Stimulated activated naive CD8-positive, alpha-beta T cell treated with anti-CD3 and anti-CD28 coated beads, Interleukin-15, amount 100 ng/mL, for 72 hours (primary cell): ENCODE data around the gene GABRB1.

Source experiments
- ATAC-seq: fragments of 150-1000 bp; cut with Tn5 transposase; 2 replicates; pipeline ENCODE4 v1.10.0; 2021; ENCODE audit warnings: mild to moderate bottlenecking, moderate library complexity
- DNase-seq, 2 donors: peaks; one replicate each; pipeline ENCODE4 v3.0.0; 2021 to 2022
- H3K27ac Mint-ChIP-seq, 2 donors: one replicate each; pipeline ENCODE4 v1.8.0; 2022; ENCODE audit warnings: mild to moderate bottlenecking in 2 of 2, mixed read lengths in 2 of 2, moderate library complexity in 2 of 2
- H3K27me3 Mint-ChIP-seq: one replicate; pipeline ENCODE4 v1.8.0; 2022; ENCODE audit warnings: mixed read lengths
- H3K4me1 Mint-ChIP-seq: one replicate; pipeline ENCODE4 v1.8.0; 2022; ENCODE audit warnings: mild to moderate bottlenecking, mixed read lengths
- H3K4me3 Mint-ChIP-seq, 2 donors: one replicate each; pipeline ENCODE4 v1.8.0; 2022; ENCODE audit warnings: mild to moderate bottlenecking in 2 of 2, mixed read lengths in 2 of 2, moderate library complexity in 1 of 2
- H3K9me3 Mint-ChIP-seq, 2 donors: one replicate each; pipeline ENCODE4 v1.8.0; 2022; ENCODE audit warnings: mixed read lengths in 2 of 2

Gene GABRB1

GRCh38 chr4:47207555-47207954 is 176.2 kb downstream of the GABRB1 start:
- DNase-seq (no peak), ATAC-seq (no peak)
- Mint-ChIP-seq H3K27ac (no peak overlapping the region), H3K9me3 (no peaks in the 10 kb centered on the region), H3K4me1 (no peaks in the 10 kb centered on the region), H3K4me3 (no peak overlapping the region), H3K27me3 (peaks cover 5% of the 10 kb centered on the region)

- ATAC-seq = no peak
- Mint-ChIP-seq H3K27ac (no peak overlapping the region), H3K4me1 (no peaks in the 10 kb centered on the region), H3K9me3 (no peaks in the 10 kb centered on the region), H3K4me3 (no peak overlapping the region), H3K27me3 (peaks cover 3% of the 10 kb centered on the region)
- DNase-seq = no peak
Measured at GRCh38 chr4:47209833-47210232, 178.5 kb downstream of the GABRB1 start.

- H3K4me3 Mint-ChIP-seq = no peak overlapping the region
- no peaks in the 10 kb centered on the region for H3K9me3 Mint-ChIP-seq
- no peaks in the 10 kb centered on the region for H3K4me1 Mint-ChIP-seq
- no peak overlapping the region for H3K27ac Mint-ChIP-seq
- ATAC-seq (no peak), DNase-seq (no peak)
- no peaks in the 10 kb centered on the region for H3K27me3 Mint-ChIP-seq
Measured at GRCh38 chr4:47210828-47211227, 179.5 kb downstream of the GABRB1 start.

GRCh38 chr4:47213106-47213505 is 181.7 kb downstream of the GABRB1 start:
- Mint-ChIP-seq H3K4me3 (no peak overlapping the region), H3K4me1 (no peaks in the 10 kb centered on the region), H3K27me3 (no peaks in the 10 kb centered on the region), H3K9me3 (no peaks in the 10 kb centered on the region), H3K27ac (no peak overlapping the region)
- no peak for DNase-seq
- no peak for ATAC-seq

- ATAC-seq (no peak), DNase-seq (no peak)
- Mint-ChIP-seq H3K27me3 (no peaks in the 10 kb centered on the region), H3K9me3 (no peaks in the 10 kb centered on the region), H3K27ac (no peak overlapping the region), H3K4me3 (no peak overlapping the region), H3K4me1 (no peaks in the 10 kb centered on the region)
Measured at GRCh38 chr4:47213539-47213938, 182.2 kb downstream of the GABRB1 start.

- DNase-seq = no peak
- no peaks in the 10 kb centered on the region for H3K4me1 Mint-ChIP-seq
- no peak for ATAC-seq
- H3K27me3 Mint-ChIP-seq = no peaks in the 10 kb centered on the region
- H3K9me3 Mint-ChIP-seq = no peaks in the 10 kb centered on the region
- H3K27ac Mint-ChIP-seq = no peak overlapping the region
- H3K4me3 Mint-ChIP-seq = no peak overlapping the region
Measured at GRCh38 chr4:47213971-47214370, 182.6 kb downstream of the GABRB1 start.

GRCh38 chr4:47215759-47216158 is 184.4 kb downstream of the GABRB1 start:
- Mint-ChIP-seq H3K4me3 (no peak overlapping the region), H3K27me3 (peaks cover 14% of the 10 kb centered on the region)

GRCh38 chr4:47217291-47217690 is 185.9 kb downstream of the GABRB1 start:
- Mint-ChIP-seq H3K9me3 (no peaks in the 10 kb centered on the region), H3K27me3 (peaks cover 14% of the 10 kb centered on the region), H3K4me1 (no peaks in the 10 kb centered on the region), H3K27ac (no peak overlapping the region), H3K4me3 (no peak overlapping the region)
- ATAC-seq = no peak
- no peak for DNase-seq

More at GRCh38 chr4:47215759-47216158, 184.4 kb downstream of the GABRB1 start:
- no peaks in the 10 kb centered on the region for H3K4me1 Mint-ChIP-seq
- DNase-seq (no peak), ATAC-seq (no peak)
- H3K27ac Mint-ChIP-seq = no peak overlapping the region
- no peaks in the 10 kb centered on the region for H3K9me3 Mint-ChIP-seq

- H3K27ac Mint-ChIP-seq = no peak overlapping the region
- no peak overlapping the region for H3K4me3 Mint-ChIP-seq
- no peak for ATAC-seq
- no peaks in the 10 kb centered on the region for H3K9me3 Mint-ChIP-seq
- H3K4me1 Mint-ChIP-seq = no peaks in the 10 kb centered on the region
- H3K27me3 Mint-ChIP-seq = peaks cover 14% of the 10 kb centered on the region
- DNase-seq = no peak
Measured at GRCh38 chr4:47217884-47218283, 186.5 kb downstream of the GABRB1 start.

- no peak overlapping the region for H3K27ac Mint-ChIP-seq
- peaks cover 14% of the 10 kb centered on the region for H3K27me3 Mint-ChIP-seq
- H3K9me3 Mint-ChIP-seq = no peaks in the 10 kb centered on the region
- DNase-seq = no peak
- no peaks in the 10 kb centered on the region for H3K4me1 Mint-ChIP-seq
- H3K4me3 Mint-ChIP-seq = no peak overlapping the region
- no peak for ATAC-seq
Measured at GRCh38 chr4:47218631-47219030, 187.3 kb downstream of the GABRB1 start.

- ATAC-seq = no peak
- peaks cover 14% of the 10 kb centered on the region for H3K27me3 Mint-ChIP-seq
- H3K27ac Mint-ChIP-seq = no peak overlapping the region
- no peaks in the 10 kb centered on the region for H3K4me1 Mint-ChIP-seq
- H3K9me3 Mint-ChIP-seq = no peaks in the 10 kb centered on the region
- DNase-seq = no peak
- no peak overlapping the region for H3K4me3 Mint-ChIP-seq
Measured at GRCh38 chr4:47219586-47219985, 188.2 kb downstream of the GABRB1 start.

- H3K4me1 Mint-ChIP-seq = no peaks in the 10 kb centered on the region
- H3K27ac Mint-ChIP-seq = no peak overlapping the region
- H3K4me3 Mint-ChIP-seq = no peak overlapping the region
- H3K9me3 Mint-ChIP-seq = no peaks in the 10 kb centered on the region
- no peak for DNase-seq
- peaks cover 21% of the 10 kb centered on the region for H3K27me3 Mint-ChIP-seq
- no peak for ATAC-seq
Measured at GRCh38 chr4:47221721-47222120, 190.4 kb downstream of the GABRB1 start.

- H3K27me3 Mint-ChIP-seq = peaks cover 21% of the 10 kb centered on the region
- no peak overlapping the region for H3K27ac Mint-ChIP-seq
- H3K9me3 Mint-ChIP-seq = no peaks in the 10 kb centered on the region
- H3K4me1 Mint-ChIP-seq = no peaks in the 10 kb centered on the region
- ATAC-seq = no peak
- H3K4me3 Mint-ChIP-seq = no peak overlapping the region
- no peak for DNase-seq
Measured at GRCh38 chr4:47222276-47222675, 190.9 kb downstream of the GABRB1 start.

GRCh38 chr4:47224361-47224760 is 193.0 kb downstream of the GABRB1 start:
- DNase-seq (no peak), ATAC-seq (no peak)
- H3K9me3 Mint-ChIP-seq = no peaks in the 10 kb centered on the region
- H3K4me1 Mint-ChIP-seq = no peaks in the 10 kb centered on the region
- H3K27ac Mint-ChIP-seq = no peak overlapping the region
- peaks cover 20% of the 10 kb centered on the region for H3K27me3 Mint-ChIP-seq
- H3K4me3 Mint-ChIP-seq = no peak overlapping the region

- ATAC-seq (no peak), DNase-seq (no peak)
- Mint-ChIP-seq H3K27me3 (peaks cover 11% of the 10 kb centered on the region), H3K9me3 (no peaks in the 10 kb centered on the region), H3K4me3 (no peak overlapping the region), H3K27ac (no peak overlapping the region), H3K4me1 (no peaks in the 10 kb centered on the region)
Measured at GRCh38 chr4:47235721-47236120, 204.4 kb downstream of the GABRB1 start.

GRCh38 chr4:47238667-47239066 is 207.3 kb downstream of the GABRB1 start:
- ATAC-seq (no peak), DNase-seq (no peak)
- Mint-ChIP-seq H3K4me3 (no peak overlapping the region), H3K27me3 (peaks cover 11% of the 10 kb centered on the region), H3K4me1 (no peaks in the 10 kb centered on the region), H3K27ac (no peak overlapping the region), H3K9me3 (no peaks in the 10 kb centered on the region)

- H3K4me3 Mint-ChIP-seq = no peak overlapping the region
- no peak for ATAC-seq
- no peaks in the 10 kb centered on the region for H3K4me1 Mint-ChIP-seq
- H3K9me3 Mint-ChIP-seq = peaks cover 0 to 2% of the 10 kb centered on the region in 2 donors
- peaks cover 7% of the 10 kb centered on the region for H3K27me3 Mint-ChIP-seq
- no peak overlapping the region for H3K27ac Mint-ChIP-seq
- DNase-seq = no peak
Measured at GRCh38 chr4:47239649-47240048, 208.3 kb downstream of the GABRB1 start.
